GM10248 (cell line): Measurements from ENCODE around the gene TPCN2.
"Not testable (repeated sequence)": the region's sequence is repeated elsewhere in the genome, so short reads cannot be mapped to it uniquely, and the experiment has no call there.

ENCODE experiments used
- CTCF ChIA-PET: fragments of 300-600 bp; sonication (Branson Sonifier 250); formaldehyde crosslinking; extraction: SDS; loops from one replicate; lab custom pipeline; 2021; ENCODE audit warnings: antibody characterized with exemption; lab: Yijun Ruan, JAX
- POLR2A ChIA-PET: fragments of 350-650 bp; sonication (Branson Sonifier 250); formaldehyde crosslinking; extraction: SDS; loops from one replicate; lab custom pipeline; 2020; ENCODE audit warnings: antibody characterized with exemption; lab: Yijun Ruan, JAX
- DNase-seq: peaks from one replicate; pipeline ENCODE4 v3.0.0; 2012; ENCODE audit errors: extremely low spot score
- TF ChIP-seq, protein P1 (sequence below): IDR thresholded peaks from 2 replicates; pipeline ENCODE4 v1.5.1; 2012; ENCODE audit warnings: mild to moderate bottlenecking, low read depth; ENCODE audit errors: extremely low read depth, missing control alignments, control extremely low read depth

TPCN2 gene

DNA sequence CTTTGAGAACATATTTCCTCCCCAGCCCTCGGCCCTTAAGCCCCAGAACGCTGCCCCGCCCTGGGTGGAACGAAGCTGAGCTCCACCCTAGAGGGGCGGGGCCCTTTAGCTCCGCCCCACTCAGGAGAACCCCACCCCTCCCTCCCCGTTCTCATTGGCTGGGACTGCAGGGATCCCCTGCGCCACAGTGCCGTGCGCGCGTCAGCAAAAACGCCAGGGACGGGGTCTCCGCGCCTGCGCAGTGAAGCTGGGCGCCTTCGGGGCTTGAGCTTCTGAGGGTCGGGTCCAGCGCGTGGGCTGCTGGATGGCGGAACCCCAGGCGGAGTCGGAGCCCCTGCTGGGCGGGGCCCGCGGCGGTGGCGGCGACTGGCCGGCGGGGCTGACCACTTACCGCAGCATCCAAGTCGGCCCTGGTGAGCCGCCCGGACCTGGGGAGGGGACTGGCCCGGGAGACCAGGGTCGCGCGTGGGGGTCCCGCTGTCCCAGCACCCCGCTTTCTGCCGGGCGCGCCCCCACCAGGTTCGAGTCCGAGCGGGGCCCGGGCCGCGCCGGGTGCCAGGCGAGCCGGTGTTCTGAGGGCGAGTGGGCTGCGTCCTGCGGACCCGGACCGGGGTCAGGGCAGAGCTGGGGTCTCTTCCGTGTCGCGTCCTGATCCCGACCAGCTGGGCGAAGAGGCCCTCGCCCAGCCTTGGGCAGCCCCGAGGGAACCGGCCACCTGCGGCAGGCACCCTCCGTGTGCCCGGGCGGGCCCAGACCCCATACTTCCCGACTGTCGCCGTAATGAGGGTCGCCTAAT, at the start of gene TPCN2:
Gene TPCN2, plus strand, starts transcription at position 239 of the 796 bp plus-strand sequence. Its CDS starts 66 bp downstream, at position 305.
- POLR2A ChIA-PET = no interaction called here
- DNase-seq = peak; percentile 99
- CTCF ChIA-PET = interaction anchor here (1.5 kb wide), 1 partner anchor 11 kb away, joined by 4 read pairs; no protein-coding TSS in a partner anchor
- TF ChIP-seq, protein P1, sequence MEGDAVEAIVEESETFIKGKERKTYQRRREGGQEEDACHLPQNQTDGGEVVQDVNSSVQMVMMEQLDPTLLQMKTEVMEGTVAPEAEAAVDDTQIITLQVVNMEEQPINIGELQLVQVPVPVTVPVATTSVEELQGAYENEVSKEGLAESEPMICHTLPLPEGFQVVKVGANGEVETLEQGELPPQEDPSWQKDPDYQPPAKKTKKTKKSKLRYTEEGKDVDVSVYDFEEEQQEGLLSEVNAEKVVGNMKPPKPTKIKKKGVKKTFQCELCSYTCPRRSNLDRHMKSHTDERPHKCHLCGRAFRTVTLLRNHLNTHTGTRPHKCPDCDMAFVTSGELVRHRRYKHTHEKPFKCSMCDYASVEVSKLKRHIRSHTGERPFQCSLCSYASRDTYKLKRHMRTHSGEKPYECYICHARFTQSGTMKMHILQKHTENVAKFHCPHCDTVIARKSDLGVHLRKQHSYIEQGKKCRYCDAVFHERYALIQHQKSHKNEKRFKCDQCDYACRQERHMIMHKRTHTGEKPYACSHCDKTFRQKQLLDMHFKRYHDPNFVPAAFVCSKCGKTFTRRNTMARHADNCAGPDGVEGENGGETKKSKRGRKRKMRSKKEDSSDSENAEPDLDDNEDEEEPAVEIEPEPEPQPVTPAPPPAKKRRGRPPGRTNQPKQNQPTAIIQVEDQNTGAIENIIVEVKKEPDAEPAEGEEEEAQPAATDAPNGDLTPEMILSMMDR = no peak

DNA sequence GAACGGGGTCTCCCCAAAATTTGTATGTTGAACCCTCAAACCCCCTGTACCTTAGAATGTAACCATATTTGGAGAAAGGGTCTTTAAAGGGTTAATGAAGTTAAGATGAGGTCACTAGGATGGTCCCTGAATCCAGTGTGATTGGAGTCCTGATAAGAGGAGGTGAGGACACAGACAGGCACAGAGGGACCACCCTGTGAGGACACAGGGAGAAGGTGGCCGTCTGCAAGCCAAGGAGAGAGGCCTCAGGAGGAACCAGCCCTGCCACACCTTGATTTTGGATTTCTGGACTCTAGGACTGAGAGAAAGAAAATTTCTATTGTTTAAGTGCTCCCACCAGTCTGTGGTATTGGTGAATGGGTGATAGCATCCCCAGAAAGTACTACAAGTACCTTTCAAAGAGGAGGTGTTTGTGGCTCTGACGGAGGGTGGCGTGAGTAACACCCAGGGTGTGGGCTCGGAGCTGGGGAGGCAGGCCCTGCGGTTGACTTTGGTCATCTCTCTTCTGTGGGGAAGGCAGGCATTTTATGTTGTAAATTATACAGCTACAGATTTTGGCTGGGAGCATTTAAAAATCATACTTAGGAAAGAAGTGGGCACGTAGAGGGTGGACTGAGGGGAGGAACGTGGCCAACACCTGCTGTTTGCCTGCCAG, 49.5 kb upstream of the TPCN2 start:
- DNase-seq = no peak
- TF ChIP-seq, protein P1 = no peak
- CTCF ChIA-PET = no interaction called here
- POLR2A ChIA-PET = no interaction called here

DNA sequence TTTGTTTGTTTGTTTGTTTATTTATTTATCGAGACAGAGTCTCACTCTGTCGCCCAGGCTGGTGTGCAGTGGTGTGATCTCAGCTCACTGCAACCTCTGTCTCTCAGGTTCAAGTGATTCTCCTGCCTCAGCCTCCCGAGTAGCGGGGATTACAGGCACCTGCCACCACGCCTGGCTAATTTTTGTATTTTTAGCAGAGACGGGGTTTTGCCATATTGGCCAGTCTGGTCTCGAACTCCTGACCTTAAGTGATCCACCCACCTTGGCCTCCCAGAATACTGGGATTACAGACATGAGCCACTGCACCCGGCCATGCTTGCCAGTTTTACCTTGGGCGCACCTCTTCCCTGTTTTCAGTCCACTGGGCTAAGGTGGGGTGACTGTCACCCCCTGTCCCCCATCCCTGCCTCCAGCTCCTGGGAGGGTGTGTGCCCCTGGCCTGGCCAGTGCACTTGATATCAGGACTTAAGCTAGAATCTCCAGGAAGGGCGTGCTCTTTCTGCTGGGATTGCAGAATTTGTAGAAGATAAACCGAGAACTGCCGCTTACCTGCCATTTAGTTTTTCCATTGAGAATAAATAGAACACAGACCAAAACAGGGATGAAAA, 48.9 kb upstream of the TPCN2 start:
- CTCF ChIA-PET, DNase-seq, POLR2A ChIA-PET: not testable (repeated sequence)

DNA sequence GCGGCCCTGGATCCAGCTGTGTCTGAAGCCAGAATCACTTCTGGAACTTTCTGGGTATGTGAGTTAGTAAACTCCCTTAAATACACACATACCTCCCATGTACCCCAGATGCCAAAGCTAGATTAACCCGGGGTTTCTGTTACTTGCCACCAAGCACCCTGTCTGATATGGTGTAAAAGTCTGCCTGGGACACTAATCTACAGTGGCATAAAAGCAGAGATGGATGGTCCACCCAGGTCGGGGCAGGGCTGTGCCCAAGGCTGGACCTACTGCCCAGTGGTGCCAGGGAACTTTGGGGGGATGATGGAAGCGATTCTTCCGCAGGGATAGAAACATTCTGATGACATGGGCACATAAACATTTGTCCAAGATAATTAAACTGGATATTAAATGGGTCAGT, 48.3 kb upstream of the TPCN2 start:
- CTCF ChIA-PET = interaction anchor here (1.2 kb wide), 1 partner anchor 87 kb away, joined by 3 read pairs; no protein-coding TSS in a partner anchor
- POLR2A ChIA-PET = no interaction called here
- DNase-seq = no peak
- TF ChIP-seq, protein P1 = no peak

DNA sequence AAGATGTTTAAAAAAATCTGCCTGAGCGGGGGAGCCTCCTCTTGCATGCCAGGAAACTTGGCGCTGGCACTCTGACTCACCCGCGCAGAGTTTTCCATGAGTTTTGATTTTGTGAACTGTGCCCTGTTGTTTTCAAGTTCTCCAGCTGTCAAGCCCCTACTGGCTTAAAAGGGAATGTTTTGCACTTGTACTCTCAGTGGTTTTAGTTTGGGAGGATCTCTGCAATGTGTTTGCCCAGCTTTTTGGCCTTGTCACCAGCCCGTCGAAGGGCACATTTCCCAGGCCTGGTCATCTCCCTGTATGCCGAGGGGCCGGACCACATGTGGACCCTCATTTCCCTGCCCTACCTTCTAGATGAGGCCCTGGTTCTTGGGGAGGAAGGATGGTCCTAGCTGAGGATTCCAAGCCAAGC, 47.9 kb upstream of the TPCN2 start:
- DNase-seq = no peak
- POLR2A ChIA-PET = no interaction called here
- CTCF ChIA-PET = interaction anchor here (1.2 kb wide), 1 partner anchor 87 kb away, joined by 3 read pairs; no protein-coding TSS in a partner anchor
- TF ChIP-seq, protein P1 = no peak

DNA sequence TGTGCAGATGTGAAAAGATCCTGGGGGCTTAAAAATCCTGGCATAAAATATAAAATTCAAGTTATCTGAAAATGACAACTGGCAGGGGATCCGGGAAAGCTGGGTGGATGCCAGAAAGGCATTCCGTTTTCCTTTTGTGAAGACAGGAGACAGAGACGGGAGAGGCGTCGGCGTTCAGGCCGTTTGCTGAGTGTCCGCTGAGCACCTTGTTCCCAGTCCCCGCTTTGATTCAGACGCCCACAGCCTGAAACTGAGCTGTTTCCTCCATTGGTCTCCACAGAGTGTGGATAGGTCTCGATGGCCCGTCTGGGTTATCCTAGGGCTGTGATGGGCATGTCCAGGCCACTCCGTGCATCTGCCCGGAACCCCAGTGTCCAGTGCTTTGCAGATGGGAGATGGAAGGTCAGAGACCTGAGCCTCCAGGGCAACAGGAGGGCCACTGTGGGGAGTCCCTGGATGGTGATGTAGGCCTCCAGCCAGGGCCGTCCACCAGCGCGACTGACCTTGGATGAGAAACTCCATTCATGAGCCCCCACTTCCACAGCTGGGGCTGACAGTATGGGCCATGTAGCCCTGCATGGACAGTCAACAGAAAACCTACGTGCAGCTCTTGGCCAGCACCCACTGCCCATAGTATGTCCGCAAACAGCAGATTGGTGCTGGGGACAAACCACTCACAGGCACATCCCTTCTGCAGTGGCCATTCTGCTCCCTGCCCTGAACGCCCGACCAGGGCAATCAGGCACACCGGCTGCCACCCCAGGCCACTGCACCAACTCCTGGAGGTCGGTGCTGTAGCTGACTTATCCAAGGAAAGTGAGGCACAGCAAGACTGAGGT, 47.3 kb upstream of the TPCN2 start:
- no peak for DNase-seq
- TF ChIP-seq, protein P1 = no peak
- POLR2A ChIA-PET = no interaction called here
- CTCF ChIA-PET = interaction anchor here (1.2 kb wide), 1 partner anchor 86 kb away, joined by 3 read pairs; no protein-coding TSS in a partner anchor
